ENCODE results near the gene KHDC4. TPM values are rescaled to one million over a fixed set of nuclear protein-coding genes. Genes with fewer than 3 reads are reported as not detected.

KHDC4 gene
- total RNA-seq, 1 experiment from 2014 or later: 57.7 TPM

GRCh38 chr1:155977690-155978324, 43.6 kb upstream of the KHDC4 start:
- peak; percentile 45 for DNase-seq
- no peak overlapping the region for H4K91ac ChIP-seq (ENCODE audit: insufficient read length, low read depth, low read length)
- H2BK20ac ChIP-seq (ENCODE audit: low read depth, low read length, poor library complexity, severe bottlenecking): no peak overlapping the region
- H3K23me2 ChIP-seq (ENCODE audit: insufficient read length, low read depth, low read length, poor library complexity, severe bottlenecking): peaks cover 28% of the 10 kb centered on the region
- peak overlapping the region; percentile 71 for H3K9ac ChIP-seq (ENCODE audit: extremely low read depth, insufficient read length, low read length)
- WGBS (ENCODE audit: extremely low coverage, insufficient read length, low lambda C conversion rate): no CpG with 5 or more reads among the region's 52 CpGs
- no peak overlapping the region for H3K56ac ChIP-seq (ENCODE audit: insufficient read length, low read depth, low read length)
- no peaks in the 10 kb centered on the region for H3K27me3 ChIP-seq (ENCODE audit: insufficient read depth, low read length)
- no peak overlapping the region for H2BK120ac ChIP-seq (ENCODE audit: low read depth, low read length, poor library complexity, severe bottlenecking)
- no peak for TF ChIP-seq CTCF (conservative IDR thresholded peaks at IDR 0.05)
- no peak overlapping the region for H4K8ac ChIP-seq (replicated peaks; ENCODE audit: insufficient read length, low read depth, low read length)
- peak overlapping the region; percentile 85 for H3K18ac ChIP-seq (ENCODE audit: insufficient read length, low read depth, low read length)
- peaks cover 7% of the 10 kb centered on the region for H4K20me1 ChIP-seq (ENCODE audit: control insufficient read depth, insufficient read depth, insufficient read length)
- H2BK5ac ChIP-seq (ENCODE audit: insufficient read length, low read length): no peak overlapping the region
- no peaks in the 10 kb centered on the region for H3K27me3 Mint-ChIP-seq (ENCODE audit: low read depth)
- peaks cover 11% of the 10 kb centered on the region for H3K4me1 ChIP-seq (ENCODE audit: insufficient read depth, low read length)
- H3K36me3 Mint-ChIP-seq (ENCODE audit: insufficient read depth in 1 of 3, low read depth in 3 of 3): peaks cover 2 to 13% (median 6%) of the 10 kb centered on the region in 3 experiments; a peak in 6 of 7 replicates
- peak overlapping the region; percentile 90 to 92 for H3K4me3 Mint-ChIP-seq
- H3K4ac ChIP-seq (ENCODE audit: low read depth, low read length): no peak overlapping the region
- no peak overlapping the region for H2AFZ ChIP-seq (ENCODE audit: low read length)
- H3K14ac ChIP-seq (ENCODE audit: insufficient read depth, low read length): peak overlapping the region; percentile 79
- H2AK5ac ChIP-seq (ENCODE audit: insufficient read length, low read length): no peak overlapping the region
- H3K79me2 ChIP-seq (ENCODE audit: insufficient read depth, low read length): peaks cover 27% of the 10 kb centered on the region; the same call in 1 of the 2 replicates
- H3K9me3 Mint-ChIP-seq: no peaks in the 10 kb centered on the region
- no peaks in the 10 kb centered on the region for H3K9me3 ChIP-seq (ENCODE audit: control insufficient read depth, low read depth, low read length)
- H3T11ph ChIP-seq (ENCODE audit: low read length): no peak overlapping the region
- no peak overlapping the region for H3K23ac ChIP-seq (ENCODE audit: insufficient read length, low read depth, low read length)
- H3K4me2 ChIP-seq (ENCODE audit: insufficient read depth, insufficient read length, low read length): peak overlapping the region; percentile 81
- peak overlapping the region; percentile 93 to 99 (median 97) for H3K27ac Mint-ChIP-seq
- H3K27ac ChIP-seq (ENCODE audit: insufficient read length, low read depth, low read length): no peak overlapping the region
- no peak overlapping the region for H2BK15ac ChIP-seq (ENCODE audit: low read depth, low read length)
- no peak overlapping the region for H4K5ac ChIP-seq (ENCODE audit: insufficient read length, low read depth, low read length)
- H2BK12ac ChIP-seq (ENCODE audit: insufficient read length, low read depth, low read length): no peak overlapping the region
- peaks cover 6% of the 10 kb centered on the region for H3K79me1 ChIP-seq (ENCODE audit: insufficient read depth, low read depth, low read length, poor library complexity, severe bottlenecking)
- H3K4me1 Mint-ChIP-seq: peaks cover 78 to 85% of the 10 kb centered on the region in 2 experiments

Data from H9 (cell line).